SH-SY5Y (cell line): Measurements from ENCODE around the gene LAMB1.

Source experiments
- GATA2 ChIP-seq: IDR thresholded peaks from 2 replicates; pipeline ENCODE4 v1.6.1; 2011; ENCODE audit warnings: mild to moderate bottlenecking, low read depth, low read length
- GATA3 ChIP-seq: IDR thresholded peaks from 2 replicates; pipeline ENCODE4 v1.6.1; 2011; ENCODE audit warnings: low read depth, mild to moderate bottlenecking, low read length, moderate library complexity

DNA sequence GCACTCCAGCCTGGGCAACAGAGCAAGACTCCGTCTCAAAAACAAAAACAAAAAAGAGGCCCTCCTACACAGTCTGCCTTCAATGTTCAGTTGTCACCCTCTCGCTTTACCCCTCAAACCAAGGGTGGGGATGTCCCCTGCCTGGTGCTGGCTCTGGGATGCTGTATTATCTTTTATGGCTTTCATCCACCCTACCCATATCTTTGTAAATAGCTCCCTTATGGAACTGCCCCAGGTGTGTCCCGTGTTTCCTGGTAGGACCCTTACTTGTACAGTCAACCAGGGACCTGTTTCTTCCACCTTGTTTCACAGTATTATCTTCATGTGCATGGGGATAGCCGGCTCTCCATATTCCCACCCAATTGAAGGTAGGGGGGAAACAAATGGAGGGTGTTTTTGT is 15.7 kb upstream of the LAMB1 start:
- TF ChIP-seq GATA2 (no peak), GATA3 (no peak)
